H1 (cell line): ENCODE results near the gene NSL1. TPM values are rescaled to one million over a fixed set of nuclear protein-coding genes. Genes with fewer than 3 reads are reported as not detected.

Experiments
- CTCF ChIA-PET: fragments of 300-600 bp; sonication (Branson Sonifier 250); formaldehyde crosslinking; loops from one replicate; lab custom pipeline; 2021; ENCODE audit not compliant: partially characterized antibody; lab: Charles Lee
- POLR2A ChIA-PET: fragments of 300-600 bp; sonication (Branson Sonifier 250); formaldehyde crosslinking; loops from one replicate; lab custom pipeline; 2021; ENCODE audit warnings: inconsistent platforms; ENCODE audit not compliant: partially characterized antibody; lab: Charles Lee
- DNase-seq, 2 experiments: peaks; one replicate each; pipeline versions ENCODE4 v3.0.0 to v3.0.0-alpha.2; 2010 to 2022; ENCODE audit warnings: low spot score in 2 of 2, low read depth in 1 of 2, mixed read lengths in 1 of 2
- FAIRE-seq: peaks from 2 replicates; lab custom pipeline; 2011; peaks lifted over from hg19 to GRCh38; lab: Jason Lieb, UNC
- H2AFZ ChIP-seq: 2 replicates; pipeline ENCODE4 v1.8.1; 2012; ENCODE audit warnings: low read length, inconsistent platforms
- H2AK5ac ChIP-seq: 2 replicates; pipeline ENCODE4 v1.6.1; 2013; ENCODE audit warnings: low read depth, low read length
- H2BK120ac ChIP-seq: replicated peaks from 2 replicates; pipeline ENCODE3; 2013; ENCODE audit warnings: low read depth, low read length, inconsistent platforms
- H2BK12ac ChIP-seq: 2 replicates; pipeline ENCODE4 v1.6.1; 2013; ENCODE audit warnings: low read depth, low read length
- H2BK15ac ChIP-seq: 2 replicates; pipeline ENCODE4 v1.6.1; 2013; ENCODE audit warnings: low read length
- H2BK20ac ChIP-seq: 2 replicates; pipeline ENCODE4 v1.6.1; 2013; ENCODE audit warnings: low read length
- H2BK5ac ChIP-seq: 2 replicates; pipeline ENCODE4 v1.6.1; 2013; ENCODE audit warnings: low read depth, low read length
- H3K14ac ChIP-seq: 2 replicates; pipeline ENCODE4 v1.6.1; 2013; ENCODE audit warnings: inconsistent platforms; ENCODE audit not compliant: insufficient read length
- H3K18ac ChIP-seq: 2 replicates; pipeline ENCODE4 v1.6.1; 2013; ENCODE audit warnings: low read length; ENCODE audit errors: extremely low read depth
- H3K23ac ChIP-seq: 2 replicates; pipeline ENCODE4 v1.6.1; 2013; ENCODE audit warnings: inconsistent platforms; ENCODE audit not compliant: insufficient read length
- H3K23me2 ChIP-seq: 2 replicates; pipeline ENCODE4 v1.6.1; 2013; ENCODE audit warnings: low read depth, low read length
- H3K27ac ChIP-seq: 2 replicates; pipeline ENCODE4 v1.6.1; 2011; ENCODE audit warnings: low read depth, low read length, inconsistent platforms
- H3K27me3 ChIP-seq, 4 experiments: replicated peaks in 1 of 4; 1 replicate in 1 of 4; 2 replicates in 3 of 4; pipeline versions ENCODE4 v1.6.1 to v1.8.1; 2011 to 2013; ENCODE audit warnings: low read length in 3 of 4, mild to moderate bottlenecking in 3 of 4, inconsistent platforms in 2 of 4, mixed read lengths in 2 of 4, moderate library complexity in 1 of 4; ENCODE audit not compliant: control insufficient read depth in 3 of 4, insufficient read depth in 3 of 4; ENCODE audit errors: extremely low read depth in 1 of 4
- H3K36me3 ChIP-seq, 4 experiments: 2 replicates each; pipeline versions ENCODE4 v1.6.1 to v1.8.1; 2011 to 2013; ENCODE audit warnings: mild to moderate bottlenecking in 4 of 4, low read length in 3 of 4, moderate library complexity in 2 of 4, control low read depth in 1 of 4, inconsistent platforms in 1 of 4; ENCODE audit not compliant: insufficient read depth in 4 of 4, control insufficient read depth in 2 of 4
- H3K4ac ChIP-seq: replicated peaks from 2 replicates; pipeline ENCODE3; 2013; ENCODE audit warnings: low read length, low read depth, mixed read lengths, inconsistent platforms; ENCODE audit not compliant: insufficient read length
- H3K4me1 ChIP-seq, 4 experiments: replicated peaks in 1 of 4; 1 replicate in 1 of 4; 2 replicates in 3 of 4; pipeline versions ENCODE4 v1.6.1 to v1.8.1; 2011 to 2013; ENCODE audit warnings: low read length in 3 of 4, inconsistent platforms in 2 of 4, mixed read lengths in 1 of 4; ENCODE audit not compliant: insufficient read depth in 4 of 4, control insufficient read depth in 3 of 4
- H3K4me2 ChIP-seq, 2 experiments: 2 replicates each; pipeline versions ENCODE4 v1.6.1 to v1.8.1; 2011 to 2013; ENCODE audit warnings: low read depth in 2 of 2, low read length in 2 of 2, control low read depth in 1 of 2, inconsistent platforms in 1 of 2, mild to moderate bottlenecking in 1 of 2; ENCODE audit not compliant: insufficient read depth in 1 of 2
- H3K4me3 ChIP-seq, 4 experiments: fragments of 200-600, 300-600 bp in 1 of 4; sonication (generic), shearing (Covaris generic), sonication (Bioruptor Twin) in 1 of 4; 2 replicates each; pipeline versions ENCODE4 v1.5.1 to v1.8.1; 2011 to 2016; ENCODE audit warnings: low read length in 4 of 4, low read depth in 3 of 4, control low read depth in 2 of 4, inconsistent platforms in 2 of 4, mild to moderate bottlenecking in 2 of 4, mixed read lengths in 1 of 4, moderate library complexity in 1 of 4; ENCODE audit not compliant: insufficient read depth in 2 of 4; ENCODE audit errors: extremely low read depth in 1 of 4
- H3K56ac ChIP-seq: replicated peaks from 2 replicates; pipeline ENCODE3; 2013; ENCODE audit warnings: low read depth, mild to moderate bottlenecking, mixed read lengths, low read length, inconsistent platforms; ENCODE audit not compliant: insufficient read length
- H3K79me1 ChIP-seq: 2 replicates; pipeline ENCODE4 v1.6.1; 2013; ENCODE audit warnings: low read depth, low read length, control low read depth
- H3K79me2 ChIP-seq, 2 experiments: 2 replicates each; pipeline versions ENCODE4 v1.6.1 to v1.8.1; 2012 to 2013; ENCODE audit warnings: low read length in 2 of 2, mild to moderate bottlenecking in 2 of 2, inconsistent platforms in 1 of 2; ENCODE audit not compliant: insufficient read depth in 2 of 2, control insufficient read depth in 1 of 2
- H3K9ac ChIP-seq, 4 experiments: replicated peaks in 1 of 4; 1 replicate in 1 of 4; 2 replicates in 3 of 4; pipeline versions ENCODE4 v1.6.1 to v1.8.1; 2011 to 2013; ENCODE audit warnings: low read depth in 3 of 4, low read length in 3 of 4, control low read depth in 2 of 4, mild to moderate bottlenecking in 2 of 4, moderate library complexity in 2 of 4, inconsistent platforms in 1 of 4; ENCODE audit errors: extremely low read depth in 1 of 4
- H3K9me3 ChIP-seq, 2 experiments: 2 replicates each; pipeline versions ENCODE4 v1.6.1 to v1.8.1; 2012 to 2013; ENCODE audit warnings: mild to moderate bottlenecking in 2 of 2, moderate library complexity in 2 of 2, control low read depth in 1 of 2, inconsistent platforms in 1 of 2, low read depth in 1 of 2, low read length in 1 of 2, mixed read lengths in 1 of 2; ENCODE audit not compliant: insufficient read depth in 2 of 2
- H4K20me1 ChIP-seq, 2 experiments: replicated peaks in 1 of 2; 2 replicates each; pipeline versions ENCODE3 to v1.8.1; 2011 to 2013; ENCODE audit warnings: inconsistent platforms in 2 of 2, low read length in 2 of 2, mild to moderate bottlenecking in 1 of 2; ENCODE audit not compliant: insufficient read depth in 2 of 2, control insufficient read depth in 1 of 2
- H4K5ac ChIP-seq: 2 replicates; pipeline ENCODE4 v1.6.1; 2013; ENCODE audit warnings: low read length, low read depth, mixed read lengths, inconsistent platforms; ENCODE audit not compliant: insufficient read length
- H4K8ac ChIP-seq: 2 replicates; pipeline ENCODE4 v1.8.0; 2013; ENCODE audit warnings: mild to moderate bottlenecking, moderate library complexity, low read length, inconsistent platforms; ENCODE audit not compliant: insufficient read depth; ENCODE audit errors: extremely low read depth
- H4K91ac ChIP-seq: replicated peaks from 2 replicates; pipeline ENCODE3; 2013; ENCODE audit warnings: low read length, mixed read lengths, inconsistent platforms; ENCODE audit not compliant: insufficient read length
- ASH2L ChIP-seq: fragments of 200-600, 300-600 bp; sonication (generic); IDR thresholded peaks from one replicate; pipeline ENCODE4 v1.7.1; 2017; ENCODE audit warnings: low read length
- GABPA ChIP-seq: IDR thresholded peaks from 2 replicates; pipeline ENCODE4 v1.6.1; 2011; ENCODE audit warnings: mild to moderate bottlenecking, low read length, moderate library complexity, borderline replicate concordance; ENCODE audit not compliant: insufficient read depth
- RNF2 ChIP-seq: fragments of 200-900, 300-1000 bp; sonication (generic); IDR thresholded peaks from 2 replicates; pipeline ENCODE4 v1.7.1; 2016; ENCODE audit warnings: borderline replicate concordance, low read depth, mild to moderate bottlenecking, antibody characterized with exemption, low read length; ENCODE audit not compliant: poor library complexity, severe bottlenecking; ENCODE audit errors: missing control alignments
- SIN3A ChIP-seq, 2 experiments: IDR thresholded peaks in 1 of 2; conservative IDR thresholded peaks in 1 of 2; 2 replicates each; pipeline ENCODE4 v1.6.1; 2011 to 2012; ENCODE audit warnings: low read length in 2 of 2, improper control_type of control experiment in 1 of 2, low read depth in 1 of 2, mild to moderate bottlenecking in 1 of 2
- SRF ChIP-seq: IDR thresholded peaks from 2 replicates; pipeline ENCODE4 v1.6.1; 2011; ENCODE audit warnings: mild to moderate bottlenecking, low read depth, low read length, moderate library complexity
- TAF7 ChIP-seq: optimal IDR thresholded peaks from 2 replicates; pipeline ENCODE3; 2011; ENCODE audit warnings: low read depth, mild to moderate bottlenecking, inconsistent platforms, low read length, moderate library complexity, borderline replicate concordance
- USF2 ChIP-seq: IDR thresholded peaks from 2 replicates; pipeline ENCODE4 v1.6.1; 2011; ENCODE audit warnings: low read length, improper control_type of control experiment
- YY1 ChIP-seq: IDR thresholded peaks from 2 replicates; pipeline ENCODE4 v1.6.1; 2011; ENCODE audit warnings: low read depth, mild to moderate bottlenecking, low read length
- ZNF274 ChIP-seq: IDR thresholded peaks from 2 replicates; pipeline ENCODE4 v1.7.0; 2012; ENCODE audit warnings: low read length, borderline replicate concordance; ENCODE audit errors: extremely low read depth
- WGBS, 2 experiments: shearing (Covaris generic) in 1 of 2; methylation state at CpG; one replicate each; pipeline versions ENCODE4 v1.1.6 to v1.1.7; 2013 to 2015; ENCODE audit warnings: low lambda C conversion rate in 2 of 2, mixed read lengths in 2 of 2, inconsistent platforms in 1 of 2, low coverage in 1 of 2, missing lambda C conversion rate in 1 of 2; ENCODE audit not compliant: insufficient replicate concordance in 2 of 2, insufficient coverage in 1 of 2, insufficient read length in 1 of 2; ENCODE audit errors: extremely low coverage in 1 of 2, missing lambda C conversion rate in 1 of 2; 5-methylcytosine and 5-hydroxymethylcytosine counted together
- polyA plus RNA-seq, 7 experiments: library from polyadenylated mRNA; depleted of rRNA in 3 of 7; stranded (reverse) in 5 of 7; unstranded in 2 of 7; fragments of >200 nt in 5 of 7; fragments of 200-250 nt in 2 of 7; gene quantifications; 1 replicate in 5 of 7; 2 replicates in 1 of 7; 4 replicates in 1 of 7; pipeline versions ENCODE4 v1.2.1 to v1.2.3, GENCODE V29; 2011 to 2013; ENCODE audit warnings: missing spikeins in 2 of 7, mixed read lengths in 2 of 7
- total RNA-seq: library from RNA; stranded (reverse); fragmentation: NEBNext Ultra II Directional; extraction: Animal tissue kit (Norgen Biotek cat#: 25700); gene quantifications from 2 replicates; pipeline ENCODE4 v1.2.1, GENCODE V29; 2021

Gene NSL1
- total and polyA plus RNA-seq, 2 of the 8 experiments (the other 6 are each of a cell fraction or from before 2014, with no cell fraction given): 25.4 to 51.7 TPM

GRCh38 chr1:212699104-212699624 lies 92.4 kb downstream of the NSL1 start:
- ChIA-PET CTCF (interaction anchor here (0.6 to 4.8 kb wide), 11 partner anchors 22 to 243 kb away, joined by 3 to 27 read pairs (median 3); no protein-coding TSS in a partner anchor), POLR2A (interaction anchor here (2.5 kb wide), 1 partner anchor 90 kb away, joined by 18 read pairs; the partner anchor contains the start of gene ATF3)
- peaks cover 5 to 8% (median 7%) of the 10 kb centered on the region in 4 experiments; a peak in 6 of 7 replicates for H3K4me1 ChIP-seq
- H4K20me1 ChIP-seq: peaks cover 0 to 2% of the 10 kb centered on the region in 2 experiments
- no peak overlapping the region for H3K14ac ChIP-seq
- H4K91ac ChIP-seq: no peak overlapping the region
- H4K8ac ChIP-seq: peak overlapping the region; percentile 51; the same call in 1 of the 2 replicates
- no peak overlapping the region for H2AK5ac ChIP-seq
- H3K4ac ChIP-seq: no peak overlapping the region
- H2BK20ac ChIP-seq: no peak overlapping the region
- no peak overlapping the region for H2BK12ac ChIP-seq
- H3K4me3 ChIP-seq: peak overlapping the region; percentile 29 to 69 (median 34)
- H3K56ac ChIP-seq: no peak overlapping the region
- H2BK5ac ChIP-seq: no peak overlapping the region
- no peak overlapping the region for H3K23ac ChIP-seq
- no peak overlapping the region for H3K18ac ChIP-seq
- 3% methylated on average over 38 of the region's 42 CpGs; no CpG with 5 or more reads in 1 of the 2 experiments for WGBS, 2 experiments
- H2BK120ac ChIP-seq: no peak overlapping the region
- H3K27ac ChIP-seq: no peak overlapping the region
- H3K79me1 ChIP-seq: no peaks in the 10 kb centered on the region
- 0 out of 7 replicates have a peak overlapping the region, but pooled peaks of 1 of the 4 experiments have one; percentile 6 for H3K9ac ChIP-seq
- H4K5ac ChIP-seq: no peak overlapping the region
- H3K36me3 ChIP-seq: peaks cover 0 to 5% (median 0%) of the 10 kb centered on the region in 4 experiments; a peak in 1 of 8 replicates
- no peaks in the 10 kb centered on the region for H3K9me3 ChIP-seq
- peaks cover 31 to 58% (median 47%) of the 10 kb centered on the region in 4 experiments for H3K27me3 ChIP-seq
- peak; percentile 33 to 84 for DNase-seq
- no peak for FAIRE-seq
- H2BK15ac ChIP-seq: no peak overlapping the region
- peak overlapping the region; percentile 83 for H2AFZ ChIP-seq
- peaks cover 13% of the 10 kb centered on the region; the same call in 1 of the 2 replicates for H3K23me2 ChIP-seq
- H3K4me2 ChIP-seq: peak overlapping the region; percentile 80 to 91
- no peaks in the 10 kb centered on the region for H3K79me2 ChIP-seq
- TF ChIP-seq SRF: no peak
- peak in 1 of 2 experiments; percentile 48; a peak in 1 of 4 replicates for TF ChIP-seq SIN3A (conservative IDR thresholded peaks at IDR 0.05 in 1 of 2, IDR thresholded peaks at IDR 0.05 in 1 of 2; ENCODE audit: low read depth in 1 of 2, low read length in 2 of 2)
- peak; percentile 59 for TF ChIP-seq ASH2L
- TF ChIP-seq TAF7: no peak
- no peak for TF ChIP-seq ZNF274
- peak; percentile 82; the same call in 1 of the 2 replicates for TF ChIP-seq YY1
- TF ChIP-seq GABPA: 0 out of 2 replicates have a peak, but pooled peaks have one; percentile 40
- TF ChIP-seq USF2: peak; percentile 54; the same call in 1 of the 2 replicates
- no peak for TF ChIP-seq RNF2
